ENCODE measurements around the gene CTH. TPM values are rescaled to one million over a fixed set of nuclear protein-coding genes. Genes with fewer than 3 reads are reported as not detected.

Gene CTH
- total and polyA plus RNA-seq, 2 donors (not counting 1 experiment from before 2014, with no cell fraction given): 2.6 to 9.7 TPM

DNA sequence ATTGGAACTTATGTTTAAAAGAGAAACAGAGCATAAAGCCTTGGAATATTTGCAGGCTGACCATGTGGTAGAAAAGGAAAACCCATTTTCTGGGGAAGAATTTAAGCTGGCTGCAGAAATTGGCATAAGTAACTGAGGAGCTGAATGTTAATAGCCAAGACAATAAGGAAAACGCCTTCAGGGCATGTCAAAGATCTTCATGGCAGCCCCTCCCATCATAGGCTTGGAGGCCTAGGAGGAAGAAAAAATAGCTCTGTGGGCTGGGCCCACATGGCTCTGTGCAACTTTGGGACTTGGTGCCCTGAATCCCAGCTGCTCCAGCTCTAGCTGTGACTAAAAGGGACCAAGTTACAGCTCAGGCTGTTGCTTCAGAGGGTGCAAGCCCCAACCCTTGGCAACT is 51.5 kb downstream of the CTH start:
- H3K36me3 ChIP-seq (ENCODE audit: control insufficient read depth, insufficient read depth, low read length): no peaks in the 10 kb centered on the region
- no peaks in the 10 kb centered on the region for H3K79me2 ChIP-seq (ENCODE audit: control insufficient read depth, insufficient read depth, low read length)
- no peak overlapping the region for H3K4me3 ChIP-seq (replicated peaks in 1 of 4; ENCODE audit: control extremely low read depth in 1 of 4, insufficient read depth in 1 of 4, low read depth in 3 of 4, low read length in 4 of 4)
- H3K9me3 ChIP-seq (ENCODE audit: control insufficient read depth, insufficient read depth, low read depth, low read length): no peaks in the 10 kb centered on the region
- H3K4me1 ChIP-seq (ENCODE audit: control insufficient read depth, extremely low read depth, insufficient read depth, low read length): no peaks in the 10 kb centered on the region
- H4K20me1 ChIP-seq (ENCODE audit: control insufficient read depth, extremely low read depth, insufficient read depth, low read length): no peaks in the 10 kb centered on the region
- no peak overlapping the region for H3K27ac ChIP-seq (ENCODE audit: insufficient read depth, low read length)
- DNase-seq (ENCODE audit: low read depth in 2 of 2): no peak
- no peak overlapping the region for H3K4me2 ChIP-seq (ENCODE audit: extremely low read depth, insufficient read depth, low read length)
- H3K9ac ChIP-seq (ENCODE audit: insufficient read depth, low read length): no peak overlapping the region
- H2AFZ ChIP-seq (ENCODE audit: low read length): no peak overlapping the region
- no peaks in the 10 kb centered on the region for H3K27me3 ChIP-seq (ENCODE audit: control insufficient read depth, insufficient read depth, low read length)
- TF ChIP-seq EZH2 (IDR thresholded peaks at IDR 0.05; ENCODE audit: low read length, missing control alignments): no peak
- TF ChIP-seq, protein P1, sequence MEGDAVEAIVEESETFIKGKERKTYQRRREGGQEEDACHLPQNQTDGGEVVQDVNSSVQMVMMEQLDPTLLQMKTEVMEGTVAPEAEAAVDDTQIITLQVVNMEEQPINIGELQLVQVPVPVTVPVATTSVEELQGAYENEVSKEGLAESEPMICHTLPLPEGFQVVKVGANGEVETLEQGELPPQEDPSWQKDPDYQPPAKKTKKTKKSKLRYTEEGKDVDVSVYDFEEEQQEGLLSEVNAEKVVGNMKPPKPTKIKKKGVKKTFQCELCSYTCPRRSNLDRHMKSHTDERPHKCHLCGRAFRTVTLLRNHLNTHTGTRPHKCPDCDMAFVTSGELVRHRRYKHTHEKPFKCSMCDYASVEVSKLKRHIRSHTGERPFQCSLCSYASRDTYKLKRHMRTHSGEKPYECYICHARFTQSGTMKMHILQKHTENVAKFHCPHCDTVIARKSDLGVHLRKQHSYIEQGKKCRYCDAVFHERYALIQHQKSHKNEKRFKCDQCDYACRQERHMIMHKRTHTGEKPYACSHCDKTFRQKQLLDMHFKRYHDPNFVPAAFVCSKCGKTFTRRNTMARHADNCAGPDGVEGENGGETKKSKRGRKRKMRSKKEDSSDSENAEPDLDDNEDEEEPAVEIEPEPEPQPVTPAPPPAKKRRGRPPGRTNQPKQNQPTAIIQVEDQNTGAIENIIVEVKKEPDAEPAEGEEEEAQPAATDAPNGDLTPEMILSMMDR (conservative IDR thresholded peaks at IDR 0.05 in 1 of 2, IDR thresholded peaks at IDR 0.05 in 1 of 2; ENCODE audit: low read depth in 1 of 2, low read length in 2 of 2): no peak

GRCh38 chr1:70465911-70466310 is 54.8 kb downstream of the CTH start:
- no peaks in the 10 kb centered on the region for H4K20me1 ChIP-seq (ENCODE audit: control insufficient read depth, extremely low read depth, insufficient read depth, low read length)
- no peak overlapping the region for H3K27ac ChIP-seq (ENCODE audit: insufficient read depth, low read length)
- H2AFZ ChIP-seq (ENCODE audit: low read length): no peak overlapping the region
- no peaks in the 10 kb centered on the region for H3K27me3 ChIP-seq (ENCODE audit: control insufficient read depth, insufficient read depth, low read length)
- H3K36me3 ChIP-seq (ENCODE audit: control insufficient read depth, insufficient read depth, low read length): no peaks in the 10 kb centered on the region
- H3K9ac ChIP-seq (ENCODE audit: insufficient read depth, low read length): no peak overlapping the region
- no peaks in the 10 kb centered on the region for H3K9me3 ChIP-seq (ENCODE audit: control insufficient read depth, insufficient read depth, low read depth, low read length)
- no peaks in the 10 kb centered on the region for H3K4me1 ChIP-seq (ENCODE audit: control insufficient read depth, extremely low read depth, insufficient read depth, low read length)
- no peak overlapping the region for H3K4me2 ChIP-seq (ENCODE audit: extremely low read depth, insufficient read depth, low read length)
- no peak for DNase-seq (ENCODE audit: low read depth in 2 of 2)
- no peak overlapping the region for H3K4me3 ChIP-seq (replicated peaks in 1 of 4; ENCODE audit: control extremely low read depth in 1 of 4, insufficient read depth in 1 of 4, low read depth in 3 of 4, low read length in 4 of 4)
- no peaks in the 10 kb centered on the region for H3K79me2 ChIP-seq (ENCODE audit: control insufficient read depth, insufficient read depth, low read length)
- no peak for TF ChIP-seq EZH2 (IDR thresholded peaks at IDR 0.05; ENCODE audit: low read length, missing control alignments)
- TF ChIP-seq, protein P1 (conservative IDR thresholded peaks at IDR 0.05 in 1 of 2, IDR thresholded peaks at IDR 0.05 in 1 of 2; ENCODE audit: low read depth in 1 of 2, low read length in 2 of 2): no peak

DNA sequence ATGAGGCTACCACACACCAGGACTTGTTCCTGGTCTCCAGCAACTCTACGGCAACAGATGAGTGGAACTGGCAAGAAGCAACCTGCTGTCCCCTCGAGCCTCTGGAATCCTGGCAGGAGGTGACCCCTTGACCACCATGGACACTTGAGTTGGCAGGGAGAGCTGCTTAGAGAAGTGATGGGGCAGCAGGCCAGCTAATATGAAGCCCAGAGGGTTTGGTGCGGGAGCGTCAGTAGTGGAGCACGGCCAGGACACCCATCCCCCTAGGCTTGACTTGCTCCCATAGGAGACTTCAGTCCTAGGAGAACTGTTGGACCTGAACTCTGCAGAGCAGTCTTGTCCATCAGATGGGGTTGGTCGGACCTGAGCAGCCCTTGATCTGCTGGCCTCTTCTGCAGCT is 56.5 kb downstream of the CTH start:
- no peak overlapping the region for H3K4me2 ChIP-seq (ENCODE audit: extremely low read depth, insufficient read depth, low read length)
- H3K9ac ChIP-seq (ENCODE audit: insufficient read depth, low read length): no peak overlapping the region
- no peak for DNase-seq (ENCODE audit: low read depth in 2 of 2)
- no peak overlapping the region for H2AFZ ChIP-seq (ENCODE audit: low read length)
- H4K20me1 ChIP-seq (ENCODE audit: control insufficient read depth, extremely low read depth, insufficient read depth, low read length): no peaks in the 10 kb centered on the region
- H3K4me3 ChIP-seq (replicated peaks in 1 of 4; ENCODE audit: control extremely low read depth in 1 of 4, insufficient read depth in 1 of 4, low read depth in 3 of 4, low read length in 4 of 4): no peak overlapping the region
- TF ChIP-seq EZH2 (IDR thresholded peaks at IDR 0.05; ENCODE audit: low read length, missing control alignments): no peak
- TF ChIP-seq, protein P1 (conservative IDR thresholded peaks at IDR 0.05 in 1 of 2, IDR thresholded peaks at IDR 0.05 in 1 of 2; ENCODE audit: low read depth in 1 of 2, low read length in 2 of 2): no peak
- no peaks in the 10 kb centered on the region for H3K27me3 ChIP-seq (ENCODE audit: control insufficient read depth, insufficient read depth, low read length)
- H3K4me1 ChIP-seq (ENCODE audit: control insufficient read depth, extremely low read depth, insufficient read depth, low read length): no peaks in the 10 kb centered on the region
- no peaks in the 10 kb centered on the region for H3K36me3 ChIP-seq (ENCODE audit: control insufficient read depth, insufficient read depth, low read length)
- H3K9me3 ChIP-seq (ENCODE audit: control insufficient read depth, insufficient read depth, low read depth, low read length): no peaks in the 10 kb centered on the region
- H3K79me2 ChIP-seq (ENCODE audit: control insufficient read depth, insufficient read depth, low read length): no peaks in the 10 kb centered on the region
- no peak overlapping the region for H3K27ac ChIP-seq (ENCODE audit: insufficient read depth, low read length)

All from fibroblast of lung (primary cell).